HG03066 (cell line): ENCODE data around the gene ANK3.

Experiments
- ATAC-seq: cut with Tn5 transposase; IDR thresholded peaks from one replicate; pipeline ENCODE4 v1.9.1; 2021; ENCODE audit warnings: low read depth; ENCODE audit not compliant: unreplicated experiment

The ANK3 gene

GRCh38 chr10:60389413-60390025, at the start of gene ANK3:
Gene ANK3 (minus strand): TSS chr10:60389875. CDS start chr10:60389538, 337 bp downstream.
- no peak for ATAC-seq

DNA sequence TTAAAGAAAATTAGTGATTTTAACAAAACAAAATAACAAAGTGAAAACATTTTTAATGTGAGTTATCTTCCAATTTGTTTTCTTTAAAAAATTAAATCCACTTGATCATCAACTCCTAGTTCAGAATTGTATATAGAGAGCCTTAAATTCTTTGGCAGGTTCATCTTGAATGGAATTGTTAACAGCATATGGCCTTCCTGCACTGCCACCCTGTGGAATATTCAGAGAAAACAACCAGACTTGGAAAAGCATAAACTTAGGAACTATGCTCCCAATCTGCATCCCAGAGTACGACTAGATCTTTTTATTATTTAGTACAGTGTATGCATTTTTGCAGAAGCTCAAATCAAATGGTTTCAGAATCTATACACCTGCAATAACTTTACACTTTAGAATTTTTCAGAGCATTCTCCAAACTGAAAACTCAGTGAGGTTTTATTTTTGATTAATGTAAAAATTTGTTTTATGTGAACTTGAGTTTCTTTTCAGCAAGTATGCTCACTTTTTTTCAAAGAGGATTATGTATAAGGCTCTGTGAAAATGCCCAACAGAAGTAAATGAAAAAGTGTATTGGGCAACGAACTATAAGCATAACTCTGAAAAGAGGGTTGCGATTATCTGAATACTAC, 44.9 kb upstream of the ANK3 start:
- no peak for ATAC-seq

- ATAC-seq, result no peak
These were observed 44.0 kb upstream of the ANK3 start for GRCh38 chr10:60433684-60434083.

GRCh38 chr10:60430836-60431597, 41.3 kb upstream of the ANK3 start:
- no peak for ATAC-seq

DNA sequence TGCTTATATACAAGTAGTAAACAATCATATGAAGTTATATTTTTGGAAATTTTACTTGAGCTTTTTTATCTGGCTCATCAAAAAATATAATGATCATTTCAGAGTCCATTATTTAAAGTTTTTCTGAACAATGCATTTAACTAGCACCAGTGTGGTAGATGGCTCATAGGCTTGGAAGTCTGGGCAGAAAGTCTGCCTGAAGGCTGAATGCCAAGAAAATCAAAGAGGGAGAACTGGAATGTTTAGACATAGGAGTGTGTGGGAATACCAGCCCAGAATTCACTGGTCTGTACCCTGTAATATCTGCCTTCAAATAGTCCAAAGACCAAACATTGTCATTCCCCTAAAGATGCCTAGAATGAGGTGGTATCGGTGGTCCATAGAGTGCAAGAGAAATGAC, 40.3 kb upstream of the ANK3 start:
- no peak for ATAC-seq

- ATAC-seq, result no peak
These were observed 39.6 kb upstream of the ANK3 start for GRCh38 chr10:60429084-60429849.

- ATAC-seq, result no peak
These were observed 38.7 kb upstream of the ANK3 start for GRCh38 chr10:60428387-60428737.

GRCh38 chr10:60427709-60428386, 38.2 kb upstream of the ANK3 start:
- ATAC-seq, result no peak

DNA sequence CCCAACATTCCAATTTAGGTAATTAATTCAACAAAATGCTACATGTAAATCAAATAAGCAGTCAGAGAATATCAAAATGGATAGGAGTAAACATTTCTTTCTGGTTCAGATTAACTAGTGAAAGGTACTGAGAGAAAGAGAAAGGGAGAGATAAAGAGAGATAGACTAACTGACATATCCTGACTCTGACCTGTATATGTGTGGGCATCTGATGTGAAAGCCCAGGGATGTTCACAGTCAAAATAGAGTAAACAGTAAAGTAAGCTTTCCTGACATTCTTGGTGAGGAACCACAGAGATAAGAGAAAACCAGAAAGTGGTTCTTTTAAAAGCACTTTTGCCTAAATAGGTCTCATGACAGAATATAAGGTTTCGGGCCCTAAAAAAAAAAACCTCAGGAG, 37.5 kb upstream of the ANK3 start:
- no peak for ATAC-seq

DNA sequence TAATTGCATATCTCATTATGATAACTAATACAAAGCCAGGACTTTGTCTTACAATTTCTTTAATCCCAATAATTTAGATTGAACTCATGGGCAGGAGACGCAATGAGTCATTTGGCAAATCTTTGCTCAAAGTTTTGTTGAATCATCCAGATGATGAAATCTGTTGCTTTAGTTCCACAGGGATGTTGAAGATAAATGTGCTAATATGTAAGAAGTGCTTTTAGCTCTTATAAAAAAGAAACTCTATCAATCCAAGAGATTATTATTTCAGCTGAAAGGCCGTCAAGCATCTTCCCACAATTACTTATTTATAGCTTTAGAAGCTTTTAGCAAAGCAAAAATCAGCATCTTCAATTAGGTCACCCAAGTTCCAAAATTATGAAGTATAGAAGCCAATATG, 36.8 kb upstream of the ANK3 start:
- no peak for ATAC-seq

DNA sequence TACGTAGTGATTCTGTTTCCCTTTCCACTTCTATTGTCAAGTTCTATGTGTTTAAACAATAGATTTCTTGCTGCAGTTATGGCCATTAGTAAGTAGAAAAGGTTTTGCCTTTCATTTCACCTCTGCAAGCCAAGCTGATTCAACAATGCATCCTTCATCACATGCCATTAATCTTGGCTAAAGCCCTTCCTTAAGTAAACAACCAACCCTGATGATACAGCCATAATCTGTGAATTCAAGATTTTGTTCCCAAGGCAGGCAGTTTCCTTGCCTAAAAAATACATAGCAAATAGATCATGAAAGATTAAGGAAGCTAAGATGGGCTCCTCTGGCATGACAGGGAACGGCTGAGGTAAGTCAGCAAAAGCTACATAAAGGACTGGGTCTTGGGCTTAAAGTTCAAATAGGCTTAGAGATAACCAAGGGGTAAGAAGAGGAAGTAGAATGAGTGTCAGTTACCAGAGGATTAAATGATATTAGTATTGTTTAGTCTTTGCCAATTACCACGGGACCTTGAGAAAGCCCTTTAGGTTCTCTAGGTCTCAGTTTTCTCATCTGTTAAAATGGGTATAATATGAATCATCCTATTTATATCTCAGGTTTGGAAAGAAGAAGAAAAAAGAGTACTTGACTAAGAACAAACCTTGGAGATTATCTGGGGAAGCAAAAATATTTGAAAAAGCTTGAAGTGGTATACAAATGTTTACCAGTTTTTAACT, 35.9 kb upstream of the ANK3 start:
- ATAC-seq, result no peak

- no peak for ATAC-seq
These were observed 35.3 kb upstream of the ANK3 start for GRCh38 chr10:60424971-60425370.

- no peak for ATAC-seq
These were observed 34.2 kb upstream of the ANK3 start for GRCh38 chr10:60423920-60424319.

- ATAC-seq, result no peak
These were observed 33.1 kb upstream of the ANK3 start for GRCh38 chr10:60422809-60423208.

GRCh38 chr10:60420991-60421894, 31.6 kb upstream of the ANK3 start:
- ATAC-seq, result no peak

GRCh38 chr10:60419249-60419648, 29.6 kb upstream of the ANK3 start:
- no peak for ATAC-seq

DNA sequence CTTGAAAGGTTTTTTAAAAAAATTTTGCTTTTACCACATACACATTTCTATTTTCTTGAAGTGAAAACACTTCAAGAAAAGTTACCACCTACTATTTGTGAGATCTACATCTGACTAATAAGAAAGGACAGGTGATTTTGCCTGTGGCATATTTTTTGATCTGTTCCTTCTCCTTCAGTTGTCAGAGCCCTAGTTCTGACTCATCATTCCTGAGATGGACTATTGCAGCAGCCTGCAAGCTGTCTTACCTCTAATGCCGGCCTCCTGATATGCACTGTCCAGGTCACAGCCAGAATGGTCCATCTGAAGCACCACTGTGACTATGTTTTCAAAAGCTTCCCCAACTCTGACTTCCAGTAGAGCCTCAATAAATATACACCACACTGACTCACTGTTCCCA, 28.2 kb upstream of the ANK3 start:
- no peak for ATAC-seq

GRCh38 chr10:60417024-60417423, 27.3 kb upstream of the ANK3 start:
- ATAC-seq, result no peak
